Activated CD4-positive, alpha-beta T cell treated with anti-CD3 and anti-CD28 coated beads, Interleukin-2, Interleukin-6, amounts not matched to agents 100 ng/mL and 50 ng/mL, durations not matched to agents 16 hours and 8 hours (primary cell): Measurements from ENCODE around the gene FBXW11.
"Not testable (repeated sequence)": the region's sequence is repeated elsewhere in the genome, so short reads cannot be mapped to it uniquely, and the experiment has no call there.

Source experiments
- DNase-seq: peaks from one replicate; pipeline ENCODE4 v3.0.0-alpha.2; 2020

Gene FBXW11

DNA sequence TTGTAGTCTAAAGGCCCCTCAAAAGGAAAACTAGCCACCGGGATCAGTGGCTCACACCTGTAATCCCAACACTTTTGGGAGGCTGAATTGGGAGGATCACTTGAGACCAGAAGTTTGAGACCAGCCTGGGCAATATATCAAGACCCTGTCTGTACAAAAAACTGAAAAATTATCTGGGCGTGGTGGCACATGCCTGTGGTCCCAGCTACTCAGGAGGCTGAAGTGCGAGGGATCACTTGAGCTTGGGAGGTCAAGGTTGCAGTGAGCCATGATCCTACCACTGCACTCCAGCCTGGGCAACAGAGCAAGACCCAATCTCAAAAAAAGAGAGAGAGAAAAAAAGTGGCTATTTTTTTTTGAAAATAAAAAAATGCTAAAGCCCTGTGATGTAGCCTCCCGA, 55.2 kb downstream of the FBXW11 start:
- no peak for DNase-seq

DNA sequence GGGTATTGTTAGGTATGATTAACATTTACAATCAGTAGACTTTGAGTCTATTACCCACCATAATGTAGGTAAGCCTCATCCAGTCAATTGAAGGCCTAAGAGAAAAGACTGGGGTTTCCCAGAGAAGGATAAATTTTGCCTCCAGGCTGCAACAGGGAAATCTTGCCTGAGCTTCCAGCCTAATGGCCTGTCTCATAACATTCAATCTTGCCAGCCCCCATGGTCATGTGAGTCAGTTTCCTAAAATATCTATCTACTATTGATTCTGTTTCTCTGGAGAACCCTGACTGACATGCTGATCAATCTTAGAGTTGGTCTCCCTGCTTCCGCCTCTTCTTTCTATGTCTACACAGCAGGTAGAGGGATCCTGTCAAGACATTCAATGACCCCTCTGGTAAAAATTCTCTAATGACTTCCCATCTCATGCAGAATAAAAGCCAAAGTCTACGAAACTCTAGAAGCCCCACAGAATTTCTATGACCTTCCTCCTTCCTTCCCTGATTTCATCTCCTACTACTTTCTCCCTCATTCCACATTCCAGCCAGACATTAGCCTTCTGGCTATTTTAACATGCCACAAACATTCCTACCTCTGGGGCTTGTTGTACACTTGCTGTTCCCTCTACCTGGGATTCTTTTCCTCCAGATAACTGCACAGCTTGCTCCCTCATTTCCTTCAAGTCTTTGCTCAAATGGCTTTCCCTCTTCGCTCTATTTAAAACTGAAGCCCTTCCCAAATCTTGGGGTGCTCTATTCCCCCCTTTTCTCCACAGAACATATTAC, 60.2 kb downstream of the FBXW11 start:
- DNase-seq = no peak

DNA sequence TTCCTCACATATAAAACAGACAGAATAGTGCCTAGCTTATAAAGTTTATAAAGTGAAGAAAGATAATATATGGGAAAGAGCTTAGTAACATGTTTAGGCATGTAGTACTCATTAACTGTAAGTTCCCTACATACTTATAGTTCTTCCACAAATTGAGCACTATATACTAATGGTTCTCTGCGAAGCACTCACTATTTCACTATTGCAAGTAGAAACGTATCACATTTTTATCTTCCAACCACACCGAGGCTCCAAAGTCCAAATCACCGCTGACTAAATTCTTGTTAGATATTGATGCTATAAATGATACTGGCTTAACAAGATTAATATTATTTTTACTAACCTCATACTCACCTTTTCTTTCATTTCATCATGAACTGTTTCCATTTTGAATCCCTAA, 61.0 kb downstream of the FBXW11 start:
- DNase-seq = no peak

DNA sequence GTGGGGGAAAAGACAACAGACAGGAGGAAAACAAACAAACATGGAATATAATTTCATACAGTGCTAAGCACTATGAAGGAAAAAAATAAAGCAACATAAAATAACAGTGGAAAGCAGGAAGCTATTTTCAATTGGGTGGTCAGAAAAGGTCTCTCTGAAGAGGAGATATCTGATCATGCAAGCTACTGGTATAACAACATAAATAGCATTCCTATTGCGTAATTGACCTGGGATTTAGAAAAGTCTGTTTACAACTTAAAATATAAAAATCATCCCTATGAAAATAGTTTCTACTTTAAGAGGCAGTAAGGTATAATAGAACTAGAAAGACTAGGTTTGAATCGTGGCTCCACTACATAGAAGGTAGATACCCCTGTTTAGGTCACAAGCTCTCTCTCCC, 61.4 kb downstream of the FBXW11 start:
- DNase-seq = no peak

DNA sequence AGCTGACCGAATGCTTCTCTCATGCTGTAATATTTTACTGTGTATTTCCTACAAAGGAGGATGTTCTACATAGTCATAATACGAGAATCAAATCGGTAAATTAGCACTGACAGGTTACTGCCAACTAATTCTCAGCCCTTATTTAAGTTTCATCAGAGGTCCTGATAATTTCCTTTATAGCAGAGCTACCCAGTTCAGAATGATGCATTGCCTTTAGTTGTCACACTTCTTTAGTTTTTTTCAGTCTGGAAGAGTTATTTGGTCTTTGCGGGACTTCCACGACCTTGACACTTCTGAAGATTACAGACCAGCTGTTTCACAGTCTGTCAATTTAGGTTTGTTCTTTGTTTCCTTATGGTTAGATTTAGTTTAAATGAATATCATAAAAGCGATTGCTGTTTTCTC, 64.3 kb downstream of the FBXW11 start:
- DNase-seq = not testable (repeated sequence)

DNA sequence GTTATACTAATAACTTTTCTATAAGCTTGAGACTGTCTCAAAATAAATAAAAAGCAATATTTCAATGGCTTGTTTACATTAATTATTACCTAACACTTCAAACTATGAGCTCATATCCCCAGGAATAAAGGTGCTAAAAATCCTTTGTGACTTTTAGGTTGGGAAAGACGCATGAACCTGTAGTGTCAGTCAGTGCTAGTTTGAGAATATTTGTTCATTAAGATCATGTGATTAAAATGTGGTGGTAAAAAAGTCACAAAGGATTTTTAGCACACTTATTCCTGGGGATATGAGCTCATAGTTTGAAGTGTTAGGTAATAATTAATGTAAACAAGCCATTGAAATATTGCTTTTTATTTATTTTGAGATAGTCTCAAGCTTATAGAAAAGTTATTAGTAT, 64.8 kb downstream of the FBXW11 start:
- DNase-seq = not testable (repeated sequence)

DNA sequence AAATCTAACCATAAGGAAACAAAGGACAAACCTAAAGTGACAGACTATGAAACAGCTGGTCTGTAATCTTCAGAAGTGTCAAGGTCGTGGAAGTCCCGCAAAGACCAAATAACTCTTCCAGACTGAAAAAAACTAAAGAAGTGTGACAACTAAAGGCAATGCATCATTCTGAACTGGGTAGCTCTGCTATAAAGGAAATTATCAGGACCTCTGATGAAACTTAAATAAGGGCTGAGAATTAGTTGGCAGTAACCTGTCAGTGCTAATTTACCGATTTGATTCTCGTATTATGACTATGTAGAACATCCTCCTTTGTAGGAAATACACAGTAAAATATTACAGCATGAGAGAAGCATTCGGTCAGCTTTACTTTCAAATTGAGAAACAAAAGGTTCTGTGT, 65.2 kb downstream of the FBXW11 start:
- DNase-seq = not testable (repeated sequence)

DNA sequence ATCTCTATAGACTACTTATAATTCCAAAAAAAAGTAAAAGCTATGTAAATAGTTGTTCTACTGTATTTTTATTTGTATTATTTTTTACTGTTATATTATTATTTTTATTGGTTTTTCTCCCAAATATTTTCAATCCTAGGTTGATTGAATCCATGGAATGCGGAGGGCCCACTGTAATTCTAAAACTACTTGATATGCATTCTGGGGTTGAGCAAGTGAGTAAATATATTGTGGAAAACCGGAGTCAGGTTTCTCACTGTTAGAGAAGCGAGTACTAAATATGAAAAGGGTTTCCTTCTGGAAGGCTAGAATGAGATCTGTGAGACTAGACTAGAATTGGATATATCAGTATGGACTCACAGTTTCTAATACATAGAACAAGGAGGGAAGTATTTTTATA, 66.5 kb downstream of the FBXW11 start:
- no peak for DNase-seq

DNA sequence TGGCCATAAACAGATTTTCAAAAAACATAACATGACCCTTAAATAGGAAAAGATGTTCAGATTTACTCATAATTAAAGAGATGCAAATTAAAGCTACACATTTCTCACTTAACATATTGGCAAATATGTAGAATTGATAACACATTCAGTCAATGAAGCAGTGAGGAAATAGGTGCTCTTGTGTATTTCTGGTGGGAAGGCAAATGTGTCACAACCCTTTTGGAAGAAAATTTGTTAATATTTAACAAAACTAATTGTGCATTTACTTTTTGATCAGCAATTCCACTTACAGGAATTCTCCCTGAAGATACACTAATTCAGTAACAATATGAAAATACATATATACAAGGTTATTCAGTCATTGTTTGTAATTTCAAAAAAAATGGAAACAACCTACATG, 68.1 kb downstream of the FBXW11 start:
- no peak for DNase-seq

DNA sequence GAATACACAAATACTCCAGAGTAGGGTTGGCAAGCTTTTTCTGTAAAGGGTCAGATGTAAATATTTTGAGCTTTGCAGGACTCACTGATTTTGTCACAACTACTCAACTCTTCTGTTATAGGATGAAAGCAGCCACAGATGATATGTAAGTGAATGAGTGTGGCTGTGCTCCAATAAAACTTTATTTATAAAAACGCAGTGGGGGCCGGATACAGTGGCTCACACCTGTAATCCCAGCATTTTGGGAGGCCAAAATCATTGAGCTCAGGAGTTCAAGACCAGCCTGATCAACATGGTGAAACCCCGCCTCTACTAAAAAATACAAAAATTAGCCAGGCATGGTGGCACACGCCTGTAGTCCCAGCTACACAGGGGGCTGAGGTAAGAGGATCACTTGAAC, 69.1 kb downstream of the FBXW11 start:
- no peak for DNase-seq

DNA sequence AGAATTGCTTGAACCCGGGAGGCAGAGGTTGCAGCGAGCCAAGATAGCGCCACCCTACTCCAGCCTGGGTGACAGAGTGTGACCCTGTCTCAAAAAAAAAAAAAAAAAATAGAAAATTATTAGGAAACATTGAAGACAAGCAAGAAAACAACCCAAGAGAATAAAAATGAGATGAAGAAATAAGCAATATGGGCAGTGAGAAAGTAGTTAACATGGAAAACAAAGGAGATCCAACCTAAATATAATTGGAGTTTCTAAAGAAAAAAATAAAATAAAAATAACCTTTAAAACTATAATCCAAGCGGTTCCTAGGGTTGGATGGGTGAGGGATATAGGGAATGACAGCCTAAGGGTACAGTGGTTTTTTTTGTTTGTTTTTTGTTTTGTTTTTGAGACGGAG, 71.9 kb downstream of the FBXW11 start:
- DNase-seq = no peak

DNA sequence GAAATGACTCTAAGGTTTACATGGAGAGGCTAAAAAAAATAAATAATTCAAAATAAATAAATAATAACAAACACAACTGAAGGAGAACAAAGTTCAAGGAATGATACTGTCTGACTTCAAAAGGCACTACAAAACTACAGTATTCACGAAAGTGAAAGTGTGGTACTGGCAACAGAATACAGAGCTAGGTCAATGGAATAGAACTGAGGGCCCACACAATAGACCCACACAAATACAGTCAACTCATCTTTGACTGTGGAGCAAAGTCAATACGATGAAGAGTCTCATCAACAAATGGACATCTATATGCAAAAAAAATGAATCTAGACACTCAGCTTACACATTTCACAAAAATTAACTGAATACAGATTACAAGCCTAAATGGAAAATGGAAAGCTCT, 75.3 kb downstream of the FBXW11 start:
- no peak for DNase-seq

DNA sequence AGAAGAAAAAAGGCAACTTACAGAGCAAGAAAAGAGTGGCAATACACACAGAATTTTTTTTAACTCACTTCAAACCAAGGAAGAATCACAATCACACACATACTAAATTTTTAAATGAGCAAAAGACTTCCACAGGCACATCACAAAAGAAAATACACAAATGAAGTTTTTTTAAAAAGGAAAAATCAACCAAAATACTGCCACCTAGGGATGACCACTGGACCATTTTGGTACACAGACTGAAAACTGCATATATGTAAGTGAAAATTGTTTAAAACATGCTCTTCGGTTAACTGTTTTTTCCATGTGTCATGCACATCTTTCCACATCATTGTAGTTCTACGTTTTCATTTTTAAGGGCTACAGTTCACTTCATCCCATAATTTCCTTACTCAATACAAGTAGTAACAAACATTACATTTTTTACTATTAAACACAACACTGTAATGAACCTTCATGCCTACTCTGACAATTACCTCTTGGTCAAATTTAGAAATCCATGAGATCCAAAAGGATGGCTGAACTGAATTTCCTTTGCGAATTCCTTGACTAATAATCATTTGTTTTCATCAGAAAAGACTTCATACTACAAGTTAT, 79.0 kb downstream of the FBXW11 start:
- no peak for DNase-seq

DNA sequence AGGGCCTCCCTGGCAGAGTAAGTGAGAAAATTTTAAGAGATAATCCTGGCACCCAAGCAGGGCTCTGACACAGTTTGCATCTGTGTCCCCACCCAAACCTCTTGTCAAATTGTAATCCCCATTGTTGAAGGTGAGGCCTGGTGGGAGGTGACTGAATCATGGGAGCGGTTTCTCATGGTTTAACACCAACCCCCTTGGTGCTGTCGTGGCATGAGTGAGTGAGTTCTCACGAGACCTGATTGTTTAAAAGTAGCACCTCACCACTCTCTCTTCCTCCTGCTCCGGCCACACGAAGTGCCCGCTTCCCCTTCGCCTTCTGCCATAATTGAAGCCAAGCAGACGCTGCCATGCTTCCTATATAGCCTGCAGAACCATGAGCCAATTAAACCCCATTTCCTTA, 80.1 kb downstream of the FBXW11 start:
- no peak for DNase-seq

DNA sequence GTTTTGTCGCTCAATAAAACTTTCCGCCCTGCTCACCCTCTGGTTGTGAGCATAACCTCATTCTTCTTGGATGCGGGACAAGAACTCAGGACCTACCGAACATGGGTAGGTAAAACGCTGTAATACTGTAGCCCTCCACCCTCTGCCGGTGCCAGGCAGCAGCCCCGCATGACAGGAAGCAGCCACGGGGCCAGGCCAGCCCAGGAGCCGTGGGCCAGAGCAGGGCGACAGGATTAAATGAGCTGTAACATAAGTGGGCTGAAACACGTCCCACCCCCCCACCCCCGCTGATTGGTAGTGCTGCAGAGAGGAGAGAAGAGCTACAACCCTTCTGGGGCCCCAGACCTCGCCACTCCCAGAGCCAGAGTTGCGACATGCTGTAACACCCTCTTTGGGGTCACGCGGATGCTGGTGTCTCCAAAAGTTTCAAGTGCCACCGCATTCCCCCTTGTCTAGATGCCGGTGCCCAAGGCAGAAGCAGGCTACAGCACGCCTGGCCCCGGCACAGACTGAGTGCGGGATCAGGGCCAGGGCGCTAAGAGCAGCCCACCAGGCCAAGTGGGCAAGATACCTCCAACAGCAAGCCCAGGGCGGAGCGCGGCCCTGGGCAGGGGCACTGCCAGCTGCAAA, 81.8 kb downstream of the FBXW11 start:
- DNase-seq = no peak

DNA sequence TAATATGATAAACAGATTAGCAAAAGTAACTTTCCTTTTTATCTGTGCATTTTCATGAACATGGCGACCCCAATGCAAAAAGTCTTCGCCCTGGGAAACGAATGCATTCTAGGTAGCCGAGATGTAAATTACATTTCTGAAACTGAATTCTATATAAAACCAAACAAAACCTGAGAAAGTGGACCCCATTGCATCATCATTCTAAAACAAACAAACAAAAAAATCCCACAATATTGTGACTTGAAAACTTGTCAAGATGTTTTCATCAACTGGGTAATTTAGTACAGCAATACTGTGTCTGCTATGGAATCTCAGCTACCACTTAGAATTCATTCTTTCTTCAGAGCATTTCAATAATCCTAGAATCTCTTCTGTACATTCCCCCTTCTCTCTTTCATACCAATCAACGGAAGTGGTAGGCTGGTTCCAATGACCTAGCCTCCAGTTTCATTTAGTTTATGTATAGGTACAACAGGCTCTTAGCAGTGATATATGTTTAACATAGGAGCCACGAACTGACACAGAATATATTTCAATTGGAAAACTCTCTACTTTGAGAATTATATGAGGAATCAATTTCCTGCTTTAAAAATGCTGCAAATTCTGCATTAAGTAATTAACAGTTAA, 85.6 kb downstream of the FBXW11 start:
- DNase-seq = no peak

DNA sequence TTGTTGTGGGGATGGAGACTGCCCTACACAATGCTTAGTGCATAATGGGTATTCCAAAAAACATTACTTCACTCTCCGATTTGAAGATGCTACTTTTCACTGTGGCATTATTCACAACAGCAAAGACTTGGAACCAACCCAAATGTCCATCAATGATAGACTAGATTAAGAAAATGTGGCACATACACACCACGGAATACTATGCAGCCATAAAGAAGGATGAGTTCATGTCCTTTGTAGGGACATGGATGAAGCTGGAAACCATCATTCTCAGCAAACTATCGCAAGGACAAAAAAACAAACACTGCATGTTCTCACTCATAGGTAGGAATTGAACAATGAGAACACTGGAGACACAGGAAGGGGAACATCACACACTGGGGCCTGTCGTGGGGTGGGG, 90.7 kb downstream of the FBXW11 start:
- DNase-seq = not testable (repeated sequence)

DNA sequence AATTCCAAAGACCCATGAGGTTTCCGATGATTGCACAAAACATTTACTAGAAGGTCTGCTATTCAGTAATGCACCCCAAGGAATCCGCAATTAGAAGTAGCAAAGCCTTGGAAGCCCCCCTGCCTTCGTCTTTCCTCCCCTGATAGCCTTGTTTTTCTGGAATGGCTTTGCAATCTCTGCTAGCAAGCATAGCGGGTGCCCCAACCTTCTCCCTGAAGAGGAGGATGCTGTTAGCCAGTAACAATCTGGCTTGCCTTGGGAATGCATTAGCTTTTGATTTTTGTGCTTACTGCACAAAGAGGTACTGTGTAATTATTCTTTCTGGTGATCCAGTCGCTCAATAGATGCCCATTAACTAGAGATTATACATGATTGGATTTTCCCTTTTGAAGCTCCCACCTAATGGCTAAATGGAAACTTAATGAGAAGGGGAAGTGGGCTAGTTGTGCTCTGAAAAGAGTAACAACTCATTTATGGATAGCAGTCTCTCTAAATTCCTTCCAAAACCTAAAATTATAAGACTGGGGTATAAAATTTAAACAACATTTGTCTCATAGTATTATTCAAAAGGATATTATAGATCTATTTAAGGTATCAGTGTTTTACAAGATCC, 91.6 kb downstream of the FBXW11 start:
- no peak for DNase-seq

DNA sequence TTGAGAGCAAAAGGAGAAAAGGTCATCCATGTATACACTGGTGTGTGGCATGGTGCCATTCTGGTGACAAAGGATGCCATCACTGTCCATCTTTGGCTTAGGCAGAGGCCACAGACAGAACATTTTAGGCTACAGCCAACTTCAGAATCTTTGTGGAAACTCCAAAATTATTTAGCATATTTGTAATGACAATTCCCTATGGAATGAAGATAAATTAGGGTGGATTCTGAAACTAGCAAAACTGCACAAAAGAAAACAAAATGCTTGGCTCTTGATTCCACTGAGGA, 92.5 kb downstream of the FBXW11 start:
- DNase-seq = no peak

DNA sequence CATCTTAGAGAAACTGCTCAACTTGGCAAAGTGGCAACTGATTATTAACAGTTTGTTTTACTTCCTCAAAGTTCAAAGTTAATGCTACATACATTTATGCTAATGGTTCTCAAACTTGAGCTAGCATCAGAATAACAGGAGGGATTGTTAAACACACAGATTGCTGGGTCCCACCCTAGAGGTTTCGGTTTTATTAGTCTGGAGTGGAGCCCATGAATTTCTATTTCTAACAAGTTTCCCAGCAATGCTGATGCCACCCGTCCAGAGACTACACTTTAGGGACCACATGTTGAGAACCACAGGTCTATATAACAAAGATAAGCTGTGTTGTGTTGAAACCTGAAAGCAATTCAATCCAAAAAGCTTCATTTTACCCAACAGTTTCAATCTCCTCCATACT, 95.3 kb downstream of the FBXW11 start:
- DNase-seq = no peak

DNA sequence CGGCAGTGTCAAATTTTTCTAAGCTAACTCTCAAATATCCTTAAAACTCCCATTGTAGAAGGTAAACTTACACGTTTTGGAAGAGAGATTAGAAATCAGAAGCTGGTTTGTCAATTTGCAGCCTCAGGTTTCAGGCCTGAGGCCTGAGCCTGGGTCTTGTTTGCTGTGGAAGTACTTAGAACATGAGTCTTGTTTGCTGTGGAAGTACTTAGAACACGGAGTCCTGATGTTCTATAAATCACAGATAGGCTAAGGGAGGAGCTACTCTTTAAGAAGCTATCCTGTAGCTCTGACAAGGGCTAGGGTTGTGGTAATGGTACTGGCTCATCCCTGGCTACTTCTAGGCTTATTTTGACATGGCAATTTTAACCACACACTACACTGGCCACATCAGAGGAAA, 97.8 kb downstream of the FBXW11 start:
- no peak for DNase-seq

DNA sequence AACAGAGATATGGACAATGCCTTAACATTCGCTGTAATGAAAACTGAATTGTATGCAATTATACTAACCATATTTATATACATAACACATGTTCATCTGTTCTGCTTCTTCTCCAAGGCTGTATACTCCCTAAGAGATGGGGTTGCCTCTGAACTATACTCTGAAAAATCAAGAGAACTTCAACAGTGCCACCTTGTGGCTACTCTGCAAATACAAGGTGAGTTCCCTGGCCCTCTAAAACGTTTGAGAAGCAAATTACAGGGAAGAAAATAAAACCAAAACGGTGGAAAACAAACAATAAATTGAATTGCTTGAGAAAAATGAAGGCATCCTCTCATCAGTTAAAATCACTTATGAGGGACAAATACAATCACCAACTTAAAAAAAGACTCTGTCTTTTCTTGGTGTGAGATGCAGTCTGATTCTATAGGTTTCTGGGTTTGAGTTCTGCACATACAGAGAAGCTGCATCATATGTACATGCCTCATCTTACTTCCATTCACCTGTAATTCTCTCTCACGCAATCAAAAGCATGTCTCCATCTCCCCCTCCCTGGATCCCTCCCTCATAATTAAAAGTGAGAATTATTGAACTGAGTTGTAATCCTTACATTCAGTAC, 98.6 kb downstream of the FBXW11 start:
- peak; percentile 72 for DNase-seq
